Panc1 (cell line): Measurements from ENCODE around the gene ZNF513. TPM values are rescaled to one million over a fixed set of nuclear protein-coding genes. Genes with fewer than 3 reads are reported as not detected.
A peak's percentile ranks its signal among the peaks of the same experiment; 100 is the strongest.

ENCODE experiments used
- ATAC-seq: fragments of 200-7000 bp; cut with Tn5 transposase; 2 replicates; pipeline ENCODE4 v1.9.1; 2020; ENCODE audit warnings: mild to moderate bottlenecking, moderate library complexity
- BruUV-seq: library from RNA; stranded (reverse); fragments of 400-500 nt; replicated peaks from 2 replicates; lab custom pipeline; 2021; lab: Mats Ljungman, UMichigan
- CTCF ChIA-PET: fragments of 300-600 bp; sonication (Branson Sonifier 250); formaldehyde crosslinking; loops from one replicate; lab custom pipeline; 2022; ENCODE audit warnings: antibody characterized with exemption; lab: Charles Lee
- POLR2A ChIA-PET: fragments of 300-600 bp; sonication (Branson Sonifier 250); formaldehyde crosslinking; loops from one replicate; lab custom pipeline; 2022; ENCODE audit warnings: antibody characterized with exemption; lab: Charles Lee
- DNase-seq: peaks from one replicate; pipeline ENCODE4 v3.0.0-alpha.2; 2010; ENCODE audit warnings: low read depth, low spot score
- H3K27ac ChIP-seq: 2 replicates; pipeline ENCODE4 v1.5.1; 2011; ENCODE audit warnings: mild to moderate bottlenecking, low read length, inconsistent platforms
- H3K27me3 ChIP-seq: fragments of 200-500 bp; sonication (Bioruptor generic); 2 replicates; pipeline ENCODE4 v1.6.0; 2014; ENCODE audit warnings: low read length, inconsistent platforms; ENCODE audit not compliant: control insufficient read depth, insufficient read depth
- H3K36me3 ChIP-seq: fragments of 200-500 bp; sonication (Bioruptor generic); 2 replicates; pipeline ENCODE4 v1.5.1; 2014; ENCODE audit warnings: inconsistent platforms, mild to moderate bottlenecking, low read length, moderate library complexity; ENCODE audit not compliant: control insufficient read depth, insufficient read depth
- H3K4me1 ChIP-seq: 2 replicates; pipeline ENCODE4 v1.5.1; 2011; ENCODE audit warnings: inconsistent platforms, mild to moderate bottlenecking, low read length, moderate library complexity; ENCODE audit not compliant: control insufficient read depth, insufficient read depth
- H3K4me3 ChIP-seq, 2 experiments: 2 replicates each; pipeline ENCODE4 v1.5.1; 2011 to 2012; ENCODE audit warnings: low read depth in 2 of 2, low read length in 2 of 2, mild to moderate bottlenecking in 2 of 2, inconsistent platforms in 1 of 2, moderate library complexity in 1 of 2
- H3K9me3 ChIP-seq: fragments of 200-500 bp; sonication (Bioruptor generic); 2 replicates; pipeline ENCODE4 v1.5.1; 2014; ENCODE audit warnings: low read depth, mild to moderate bottlenecking, inconsistent platforms, low read length, moderate library complexity; ENCODE audit not compliant: control insufficient read depth, insufficient read depth
- POLR2AphosphoS5 ChIP-seq: IDR thresholded peaks from 2 replicates; pipeline ENCODE4 v1.6.1; 2012; ENCODE audit warnings: mild to moderate bottlenecking, low read depth, low read length, moderate library complexity
- REST ChIP-seq, 2 experiments: IDR thresholded peaks; 2 replicates each; pipeline ENCODE4 v1.6.1; 2011 to 2012; ENCODE audit warnings: low read depth in 2 of 2, control low read depth in 1 of 2, low read length in 1 of 2, mild to moderate bottlenecking in 1 of 2, moderate library complexity in 1 of 2; ENCODE audit not compliant: insufficient read depth in 1 of 2
- SIN3A ChIP-seq: IDR thresholded peaks from 2 replicates; pipeline ENCODE4 v1.6.1; 2012; ENCODE audit warnings: low read depth, mild to moderate bottlenecking, low read length, moderate library complexity, borderline replicate concordance; ENCODE audit not compliant: insufficient read depth
- TCF7L2 ChIP-seq: IDR thresholded peaks from 2 replicates; pipeline ENCODE4 v1.6.1; 2011; ENCODE audit warnings: mild to moderate bottlenecking, low read depth, low read length, inconsistent platforms
- in situ Hi-C: cut with HindIII; loops from 2 replicates; pipeline ENCODE4 v1.10.0; 2016; ENCODE audit warnings: low sequenced_read_pairs, low pct_unique_long_range_greater_than_20kb
- intact Hi-C: fragments of 100-400 bp; cut with micrococcal nuclease; formaldehyde crosslinking; loops from one replicate; pipeline ENCODE4 v1.10.0; 2022; ENCODE audit not compliant: unreplicated experiment
- total RNA-seq: library from RNA; stranded (reverse); gene quantifications from one replicate; pipeline ENCODE4 v1.2.1, GENCODE V29; 2021; ENCODE audit not compliant: unreplicated experiment
- TF ChIP-seq, protein P1 (sequence below): fragments of 450-650 bp; IDR thresholded peaks from 2 replicates; pipeline ENCODE4 v1.5.1; 2017; ENCODE audit warnings: mild to moderate bottlenecking

The ZNF513 gene
- total RNA-seq, 1 experiment from 2014 or later: 25.3 TPM

GRCh38 chr2:27379383-27379835 lies 1.1 kb downstream of the ZNF513 start:
- DNase-seq: no peak
- peaks cover 40% of the 10 kb centered on the region for H3K4me1 ChIP-seq
- ChIA-PET CTCF (no interaction called here), POLR2A (no interaction called here)
- BruUV-seq: no TSS peak
- peak overlapping the region; percentile 96 for H3K27ac ChIP-seq
- TF ChIP-seq TCF7L2 (no peak), REST (IDR thresholded peaks at IDR 0.05; ENCODE audit: insufficient read depth in 1 of 2, low read depth in 2 of 2, low read length in 1 of 2) (no peak), POLR2AphosphoS5 (no peak), SIN3A (no peak)
- TF ChIP-seq, protein P1, sequence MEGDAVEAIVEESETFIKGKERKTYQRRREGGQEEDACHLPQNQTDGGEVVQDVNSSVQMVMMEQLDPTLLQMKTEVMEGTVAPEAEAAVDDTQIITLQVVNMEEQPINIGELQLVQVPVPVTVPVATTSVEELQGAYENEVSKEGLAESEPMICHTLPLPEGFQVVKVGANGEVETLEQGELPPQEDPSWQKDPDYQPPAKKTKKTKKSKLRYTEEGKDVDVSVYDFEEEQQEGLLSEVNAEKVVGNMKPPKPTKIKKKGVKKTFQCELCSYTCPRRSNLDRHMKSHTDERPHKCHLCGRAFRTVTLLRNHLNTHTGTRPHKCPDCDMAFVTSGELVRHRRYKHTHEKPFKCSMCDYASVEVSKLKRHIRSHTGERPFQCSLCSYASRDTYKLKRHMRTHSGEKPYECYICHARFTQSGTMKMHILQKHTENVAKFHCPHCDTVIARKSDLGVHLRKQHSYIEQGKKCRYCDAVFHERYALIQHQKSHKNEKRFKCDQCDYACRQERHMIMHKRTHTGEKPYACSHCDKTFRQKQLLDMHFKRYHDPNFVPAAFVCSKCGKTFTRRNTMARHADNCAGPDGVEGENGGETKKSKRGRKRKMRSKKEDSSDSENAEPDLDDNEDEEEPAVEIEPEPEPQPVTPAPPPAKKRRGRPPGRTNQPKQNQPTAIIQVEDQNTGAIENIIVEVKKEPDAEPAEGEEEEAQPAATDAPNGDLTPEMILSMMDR: no peak
- peak overlapping the region; percentile 91 to 93 for H3K4me3 ChIP-seq
- H3K9me3 ChIP-seq: no peaks in the 10 kb centered on the region
- H3K36me3 ChIP-seq: peaks cover 9% of the 10 kb centered on the region
- in situ Hi-C loops: no loop called here
- ATAC-seq: no peak
- intact Hi-C loops: no loop called here
- no peaks in the 10 kb centered on the region for H3K27me3 ChIP-seq

DNA sequence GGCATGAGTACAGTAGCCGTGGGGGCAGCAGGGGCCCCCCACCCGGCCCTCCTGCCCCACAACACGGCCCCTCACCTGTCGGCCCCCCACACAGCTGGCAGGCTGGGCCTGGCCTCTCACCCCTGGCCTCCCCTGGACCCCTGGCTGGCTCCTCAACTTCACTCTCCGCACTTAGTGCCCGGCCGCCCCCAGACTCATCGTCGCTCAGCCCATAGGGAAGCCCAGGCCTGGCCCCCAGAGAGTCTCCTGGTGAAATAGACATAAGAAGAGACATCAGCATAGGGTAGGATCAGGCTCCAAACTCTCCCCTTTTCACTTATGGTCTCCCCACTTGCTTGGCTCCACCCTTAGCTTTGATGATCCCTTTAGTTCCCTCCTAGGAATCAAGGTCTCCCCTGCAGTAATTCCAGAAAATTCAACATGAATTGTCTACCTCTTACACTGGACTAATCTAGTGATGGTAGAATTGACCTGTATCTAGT lies 1.7 kb downstream of the ZNF513 start:
- Histone ChIP-seq H3K4me3 (peak overlapping the region; percentile 91 to 93), H3K36me3 (peaks cover 6% of the 10 kb centered on the region), H3K9me3 (no peaks in the 10 kb centered on the region), H3K27ac (peak overlapping the region; percentile 96), H3K27me3 (no peaks in the 10 kb centered on the region), H3K4me1 (peaks cover 40% of the 10 kb centered on the region)
- ChIA-PET POLR2A (no interaction called here), CTCF (interaction anchor here (0.6 kb wide), 1 partner anchor 13 kb away, joined by 4 read pairs; no protein-coding TSS in a partner anchor)
- intact Hi-C loops: no loop called here
- TF ChIP-seq SIN3A (no peak), POLR2AphosphoS5 (no peak), REST (IDR thresholded peaks at IDR 0.05; ENCODE audit: insufficient read depth in 1 of 2, low read depth in 2 of 2, low read length in 1 of 2) (no peak), TCF7L2 (no peak)
- TF ChIP-seq, protein P1: no peak
- ATAC-seq (no peak), DNase-seq (no peak)
- no TSS peak for BruUV-seq
- in situ Hi-C loops: no loop called here
